HCT116 (cell line): ENCODE measurements around the gene TUBA4A. TPM values are rescaled to one million over a fixed set of nuclear protein-coding genes. Genes with fewer than 3 reads are reported as not detected.

ENCODE experiments used
- ATAC-seq: fragments of 200-7000 bp; cut with Tn5 transposase; 2 replicates; pipeline ENCODE4 v1.9.1; 2020; ENCODE audit warnings: mild to moderate bottlenecking, moderate library complexity
- BruUV-seq: library from RNA; stranded (reverse); fragments of 400-500 nt; replicated peaks from 2 replicates; lab custom pipeline; 2021; lab: Mats Ljungman, UMichigan
- CTCF ChIA-PET: fragments of 300-600 bp; sonication (Branson Sonifier 250); formaldehyde crosslinking; loops from one replicate; lab custom pipeline; 2021; ENCODE audit warnings: antibody characterized with exemption; lab: Charles Lee
- POLR2A ChIA-PET: fragments of 300-600, 350-600 bp; sonication (Branson Sonifier 250); formaldehyde crosslinking; loops from one replicate; lab custom pipeline; 2021; ENCODE audit warnings: antibody characterized with exemption; lab: Charles Lee
- RAD21 ChIA-PET, 2 experiments: fragments of 300-600 bp; sonication (Branson Sonifier 250); formaldehyde crosslinking; loops; one replicate each; lab custom pipeline; 2023; ENCODE audit warnings: low total read pairs in 2 of 2; ENCODE audit not compliant: uncharacterized antibody in 2 of 2, unreplicated experiment in 2 of 2, low non-redundant PET in 1 of 2; lab: Charles Lee
- DNase-seq: peaks from one replicate; pipeline ENCODE4 v3.0.0-alpha.2; 2010; ENCODE audit warnings: low read depth, low spot score
- H2AFZ ChIP-seq: fragments of 200-600 bp; shearing (Covaris generic), sonication (generic); 2 replicates; pipeline ENCODE4 v1.6.1; 2017; ENCODE audit warnings: low read depth, mixed run types, mixed read lengths, antibody characterized with exemption, low read length; ENCODE audit not compliant: poor library complexity, severe bottlenecking
- H3K27ac ChIP-seq: 2 replicates; pipeline ENCODE4 v1.5.1; 2012; ENCODE audit warnings: low read depth, low read length
- H3K27me3 ChIP-seq: fragments of 200-600 bp; sonication (generic); 2 replicates; pipeline ENCODE4 v1.6.1; 2016; ENCODE audit warnings: mixed run types, low read length, mixed read lengths; ENCODE audit not compliant: insufficient read depth
- H3K36me3 ChIP-seq, 2 experiments: fragments of 200-500 bp in 1 of 2; fragments of 200-600 bp in 1 of 2; sonication (Bioruptor generic) in 1 of 2; sonication (generic) in 1 of 2; 2 replicates each; pipeline versions ENCODE4 v1.5.1 to v1.6.1; 2014 to 2016; ENCODE audit warnings: low read length in 2 of 2, inconsistent platforms in 1 of 2, mixed read lengths in 1 of 2, mixed run types in 1 of 2; ENCODE audit not compliant: insufficient read depth in 2 of 2, control insufficient read depth in 1 of 2
- H3K4me1 ChIP-seq, 2 experiments: fragments of 200-600 bp in 1 of 2; sonication (generic) in 1 of 2; 2 replicates each; pipeline versions ENCODE4 v1.5.1 to v1.6.1; 2012 to 2017; ENCODE audit warnings: low read length in 2 of 2, inconsistent platforms in 1 of 2, mild to moderate bottlenecking in 1 of 2, mixed read lengths in 1 of 2, mixed run types in 1 of 2, moderate library complexity in 1 of 2; ENCODE audit not compliant: insufficient read depth in 2 of 2, control insufficient read depth in 1 of 2
- H3K4me2 ChIP-seq: fragments of 200-600 bp; sonication (generic); 2 replicates; pipeline ENCODE4 v1.6.1; 2017; ENCODE audit warnings: mixed run types, low read length, mixed read lengths
- H3K4me3 ChIP-seq, 2 experiments: fragments of 200-600 bp in 1 of 2; sonication (generic) in 1 of 2; replicated peaks in 1 of 2; 2 replicates each; pipeline ENCODE4 v1.5.1; 2011 to 2016; ENCODE audit warnings: low read length in 2 of 2, control low read depth in 1 of 2, low read depth in 1 of 2, mild to moderate bottlenecking in 1 of 2, mixed read lengths in 1 of 2, mixed run types in 1 of 2
- H3K79me2 ChIP-seq: fragments of 200-600 bp; sonication (generic); 2 replicates; pipeline ENCODE4 v1.6.1; 2017; ENCODE audit warnings: mild to moderate bottlenecking, mixed run types, low read length, moderate library complexity, mixed read lengths; ENCODE audit not compliant: insufficient read depth
- H3K9ac ChIP-seq: fragments of 200-600 bp; sonication (generic); 2 replicates; pipeline ENCODE4 v1.6.1; 2016; ENCODE audit warnings: low read length, mixed read lengths
- H3K9me2 ChIP-seq: fragments of 200-600 bp; sonication (generic), shearing (Covaris generic); 2 replicates; pipeline ENCODE4 v1.6.1; 2017; ENCODE audit warnings: mixed run types, mild to moderate bottlenecking, moderate library complexity; ENCODE audit not compliant: insufficient read depth
- H3K9me3 ChIP-seq, 2 experiments: fragments of 200-500 bp in 1 of 2; fragments of 200-600 bp in 1 of 2; sonication (Bioruptor generic) in 1 of 2; sonication (generic) in 1 of 2; 2 replicates each; pipeline ENCODE4 v1.6.1; 2014 to 2017; ENCODE audit warnings: low read length in 2 of 2, mixed read lengths in 2 of 2, inconsistent platforms in 1 of 2, low read depth in 1 of 2, mild to moderate bottlenecking in 1 of 2, mixed run types in 1 of 2, moderate library complexity in 1 of 2; ENCODE audit not compliant: control insufficient read depth in 1 of 2, insufficient read depth in 1 of 2
- H4K20me1 ChIP-seq: fragments of 200-600 bp; sonication (generic), shearing (Covaris generic); 2 replicates; pipeline ENCODE4 v1.6.1; 2017; ENCODE audit warnings: mixed run types, mild to moderate bottlenecking, moderate library complexity; ENCODE audit not compliant: insufficient read depth
- CBX3 ChIP-seq: IDR thresholded peaks from 2 replicates; pipeline ENCODE4 v1.6.1; 2012; ENCODE audit warnings: low read depth
- CEBPB ChIP-seq: IDR thresholded peaks from 2 replicates; pipeline ENCODE4 v1.6.1; 2012; ENCODE audit warnings: low read depth
- CTCF ChIP-seq, 3 experiments: fragments of 200-600 bp in 1 of 3; sonication (generic) in 1 of 3; IDR thresholded peaks in 2 of 3; conservative IDR thresholded peaks in 1 of 3; 2 replicates each; pipeline ENCODE4 v1.5.1; 2012 to 2017; ENCODE audit warnings: low read depth in 2 of 3, low read length in 2 of 3, antibody characterized with exemption in 1 of 3, borderline replicate concordance in 1 of 3, control low read depth in 1 of 3, mild to moderate bottlenecking in 1 of 3, mixed read lengths in 1 of 3, mixed run types in 1 of 3, moderate library complexity in 1 of 3; ENCODE audit not compliant: insufficient read depth in 1 of 3
- ELF1 ChIP-seq: IDR thresholded peaks from 2 replicates; pipeline ENCODE4 v1.6.1; 2012; ENCODE audit warnings: low read depth, borderline replicate concordance
- EZH2 ChIP-seq: fragments of 200-600 bp; sonication (generic); IDR thresholded peaks from 2 replicates; pipeline ENCODE4 v1.6.1; 2017; ENCODE audit warnings: antibody characterized with exemption, mixed run types
- EZH2phosphoT487 ChIP-seq: fragments of 200-600 bp; IDR thresholded peaks from 2 replicates; pipeline ENCODE4 v1.6.1; 2018; ENCODE audit warnings: antibody characterized with exemption, borderline replicate concordance
- FOSL1 ChIP-seq: IDR thresholded peaks from 2 replicates; pipeline ENCODE4 v1.6.1; 2012; ENCODE audit warnings: low read depth
- JUND ChIP-seq: IDR thresholded peaks from 2 replicates; pipeline ENCODE4 v1.6.1; 2012
- POLR2A ChIP-seq: IDR thresholded peaks from 2 replicates; pipeline ENCODE4 v1.7.0; 2011; ENCODE audit warnings: borderline replicate concordance; ENCODE audit not compliant: insufficient read depth, insufficient read length; ENCODE audit errors: extremely low read depth
- POLR2AphosphoS5 ChIP-seq: IDR thresholded peaks from 2 replicates; pipeline ENCODE4 v1.6.1; 2011; ENCODE audit warnings: mild to moderate bottlenecking, low read depth, low read length, moderate library complexity
- RAD21 ChIP-seq: IDR thresholded peaks from 2 replicates; pipeline ENCODE4 v1.6.1; 2012; ENCODE audit warnings: low read depth, mild to moderate bottlenecking
- REST ChIP-seq: IDR thresholded peaks from 2 replicates; pipeline ENCODE4 v1.6.1; 2012; ENCODE audit warnings: low read depth
- SIN3A ChIP-seq: IDR thresholded peaks from 2 replicates; pipeline ENCODE4 v1.6.1; 2012; ENCODE audit warnings: low read depth
- SP1 ChIP-seq: IDR thresholded peaks from 2 replicates; pipeline ENCODE4 v1.6.1; 2012; ENCODE audit warnings: low read depth
- SRF ChIP-seq: IDR thresholded peaks from 2 replicates; pipeline ENCODE4 v1.6.1; 2012; ENCODE audit warnings: low read depth
- ZBTB33 ChIP-seq: IDR thresholded peaks from 2 replicates; pipeline ENCODE4 v1.6.1; 2011; ENCODE audit warnings: mild to moderate bottlenecking, low read length, moderate library complexity; ENCODE audit not compliant: insufficient replicate concordance; ENCODE audit errors: extremely low read depth
- ZFX ChIP-seq: fragments of 450-650 bp; IDR thresholded peaks from 2 replicates; pipeline ENCODE4 v1.6.1; 2017
- ZNF274 ChIP-seq: fragments of 200-500 bp; sonication (Bioruptor generic); IDR thresholded peaks from 2 replicates; pipeline ENCODE4 v1.6.1; 2014; ENCODE audit warnings: mild to moderate bottlenecking, low read depth, low read length, inconsistent platforms
- intact Hi-C: fragments of 100-400 bp; cut with micrococcal nuclease; formaldehyde crosslinking; loops from 2 replicates; pipeline ENCODE4 v1.10.0; 2022
- total RNA-seq: library from RNA; stranded (reverse); gene quantifications from one replicate; pipeline ENCODE4 v1.2.1, GENCODE V29; 2021; ENCODE audit not compliant: unreplicated experiment

TUBA4A gene
- total RNA-seq, 1 experiment from 2014 or later, result 32.7 TPM

GRCh38 chr2:219294356-219295351 is 40.9 kb upstream of the TUBA4A start:
- no TSS peak for BruUV-seq
- peak overlapping the region; percentile 53 for H3K9ac ChIP-seq
- no peaks in the 10 kb centered on the region for H3K27me3 ChIP-seq
- no peaks in the 10 kb centered on the region for H3K9me2 ChIP-seq
- H3K4me1 ChIP-seq, result peaks cover 7 to 20% of the 10 kb centered on the region in 2 experiments; a peak in 3 of 4 replicates
- H3K36me3 ChIP-seq, result no peaks in the 10 kb centered on the region
- peak overlapping the region; percentile 33 to 50 for H3K4me3 ChIP-seq
- H3K9me3 ChIP-seq, result no peaks in the 10 kb centered on the region
- intact Hi-C loops, result loop anchor here (1.0 to 5.0 kb wide), 5 partner anchors 15 to 237 kb away; partner anchors contain the start of genes ANKZF1, ATG9A, DNAJB2 and SLC23A3
- no peaks in the 10 kb centered on the region for H4K20me1 ChIP-seq
- peak; percentile 78 for DNase-seq
- ChIA-PET POLR2A (interaction anchor here (0.9 to 1.3 kb wide), 6 partner anchors 16 to 77 kb away, joined by 3 to 6 read pairs (median 4); partner anchors contain the start of genes DNAJB2 and TUBA4A), RAD21 (interaction anchor here (0.5 to 0.6 kb wide), 3 partner anchors 41 to 118 kb away, joined by 3 to 4 read pairs (median 3); partner anchors contain the start of genes CNPPD1 (in 1 of the 2) and DNPEP (in 1 of the 2)), CTCF (interaction anchor here (0.6 to 4.5 kb wide), 43 partner anchors 8 to 447 kb away, joined by 3 to 71 read pairs (median 5); partner anchors contain the start of genes ABCB6, ANKZF1, ATG9A and CNPPD1)
- peak overlapping the region; percentile 87 for H2AFZ ChIP-seq
- ATAC-seq, result peak; percentile 86
- H3K4me2 ChIP-seq, result peak overlapping the region; percentile 83
- H3K79me2 ChIP-seq, result no peaks in the 10 kb centered on the region
- H3K27ac ChIP-seq, result peak overlapping the region; percentile 25; the same call in 1 of the 2 replicates
- TF ChIP-seq SIN3A (no peak), CBX3 (peak; percentile 77; the same call in 1 of the 2 replicates), ELF1 (no peak), RAD21 (peak; percentile 83), POLR2A (no peak), SP1 (no peak), ZFX (peak; percentile 73; the same call in 1 of the 2 replicates), JUND (no peak), EZH2 (no peak), CEBPB (no peak), REST (no peak), CTCF (IDR thresholded peaks at IDR 0.05 in 2 of 3, conservative IDR thresholded peaks at IDR 0.05 in 1 of 3; ENCODE audit: borderline replicate concordance in 1 of 3, insufficient read depth in 1 of 3, low read depth in 2 of 3, low read length in 2 of 3) (peak; percentile 94 to 99 (median 98)), ZBTB33 (peak; percentile 81), POLR2AphosphoS5 (peak; percentile 66), FOSL1 (no peak), EZH2phosphoT487 (no peak), SRF (no peak), ZNF274 (no peak)
